ENCODE data around the gene EFCAB7.

- no peak for TF ChIP-seq CTCF (IDR thresholded peaks at IDR 0.05)
- peak in 1 of 2 donors; percentile 39 for TF ChIP-seq POLR2AphosphoS5 (IDR thresholded peaks at IDR 0.05)
Observed at GRCh38 chr1:63612564-63612963, 89.2 kb downstream of the EFCAB7 start.
